Skin epidermis (tissue), 12 donors: ENCODE data around the gene RANBP1.

Experiments
- H3K27ac ChIP-seq, 21 experiments: fragments of 200-600 bp; sonication (generic) in 11 of 21; one replicate each; pipeline ENCODE4 v1.5.0; 2020; ENCODE audit warnings: mild to moderate bottlenecking in 3 of 21, inconsistent platforms in 2 of 21, moderate library complexity in 2 of 21
- H3K4me3 ChIP-seq, 7 experiments: fragments of 200-600 bp; sonication (generic) in 2 of 7; one replicate each; pipeline ENCODE4 v1.5.0; 2020; ENCODE audit warnings: inconsistent platforms in 2 of 7, mild to moderate bottlenecking in 2 of 7, moderate library complexity in 1 of 7

The RANBP1 gene

DNA sequence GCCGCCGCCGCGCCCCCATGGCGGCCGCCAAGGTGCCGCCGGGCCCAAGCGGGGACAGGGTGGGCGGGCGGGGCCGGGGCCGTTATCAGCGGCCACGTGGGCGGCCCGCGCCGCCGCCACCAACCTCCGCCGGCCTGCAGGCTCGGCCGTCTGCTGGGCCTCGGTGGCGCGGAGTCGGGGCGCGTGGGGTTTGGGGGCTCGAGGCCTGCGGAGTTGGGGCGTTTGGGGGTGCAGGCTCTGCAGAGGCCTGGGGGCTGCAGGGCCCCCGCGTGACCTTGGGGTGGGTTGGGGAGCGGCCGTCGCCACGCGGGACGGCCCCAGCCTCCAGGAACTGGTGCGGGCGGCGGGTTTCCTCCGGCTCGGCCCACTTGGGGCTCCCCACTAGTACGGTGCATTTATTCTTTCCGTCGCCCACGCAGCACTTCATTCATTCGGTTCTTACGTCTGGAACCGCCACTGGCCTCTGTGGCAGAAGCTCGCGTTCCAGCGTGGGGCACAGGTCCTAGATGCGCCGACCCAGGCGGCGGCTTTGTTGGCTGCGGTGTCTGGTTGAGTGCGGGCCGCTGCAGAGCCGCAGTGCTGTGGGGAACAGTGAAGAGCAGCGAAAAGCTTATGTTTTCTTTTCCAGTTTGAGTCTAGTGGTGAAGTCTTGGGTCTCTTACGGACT is 1.9 kb downstream of the RANBP1 start:
- Histone ChIP-seq H3K4me3 (peak overlapping the region; percentile 71 to 96 (median 91)), H3K27ac (peak overlapping the region; percentile 36 to 97 (median 91))

DNA sequence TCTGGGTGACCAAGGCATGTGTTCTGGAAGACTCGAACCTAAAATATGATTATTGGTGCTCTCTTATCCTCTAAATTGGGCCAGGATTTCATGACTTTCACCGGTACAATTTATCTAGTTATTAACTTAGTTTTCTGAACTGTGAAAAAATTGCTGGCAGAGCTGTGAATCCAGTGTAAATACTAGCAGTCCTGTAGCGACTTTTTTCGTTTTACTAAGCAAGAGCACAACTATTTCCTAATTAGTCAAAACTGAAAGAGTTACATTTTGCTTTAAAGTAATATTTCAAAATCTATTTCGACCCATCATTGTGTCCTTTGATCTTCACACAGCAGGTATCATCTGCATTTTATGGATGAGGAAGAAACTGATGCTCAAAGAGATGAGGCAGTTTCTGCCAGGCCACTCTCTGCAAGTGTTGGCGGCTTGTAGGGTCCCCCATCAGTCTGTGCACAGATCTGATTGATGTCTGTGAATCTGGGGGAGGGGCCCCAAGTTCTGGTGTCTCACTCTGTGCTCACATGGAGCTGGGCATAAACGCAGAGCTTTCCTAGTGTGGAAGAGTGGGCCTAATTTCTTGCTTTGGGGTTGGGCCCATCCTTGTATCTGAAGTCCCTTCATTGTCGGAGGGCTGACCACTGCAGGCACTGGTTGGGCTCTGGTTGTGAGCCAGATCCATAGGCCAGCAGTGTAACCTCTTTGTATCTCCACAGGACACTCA is 2.6 kb downstream of the RANBP1 start:
- Histone ChIP-seq H3K27ac (peak overlapping the region in 18 of 21 experiments; percentile 60 to 97 (median 90)), H3K4me3 (peak overlapping the region; percentile 71 to 96 (median 91))

DNA sequence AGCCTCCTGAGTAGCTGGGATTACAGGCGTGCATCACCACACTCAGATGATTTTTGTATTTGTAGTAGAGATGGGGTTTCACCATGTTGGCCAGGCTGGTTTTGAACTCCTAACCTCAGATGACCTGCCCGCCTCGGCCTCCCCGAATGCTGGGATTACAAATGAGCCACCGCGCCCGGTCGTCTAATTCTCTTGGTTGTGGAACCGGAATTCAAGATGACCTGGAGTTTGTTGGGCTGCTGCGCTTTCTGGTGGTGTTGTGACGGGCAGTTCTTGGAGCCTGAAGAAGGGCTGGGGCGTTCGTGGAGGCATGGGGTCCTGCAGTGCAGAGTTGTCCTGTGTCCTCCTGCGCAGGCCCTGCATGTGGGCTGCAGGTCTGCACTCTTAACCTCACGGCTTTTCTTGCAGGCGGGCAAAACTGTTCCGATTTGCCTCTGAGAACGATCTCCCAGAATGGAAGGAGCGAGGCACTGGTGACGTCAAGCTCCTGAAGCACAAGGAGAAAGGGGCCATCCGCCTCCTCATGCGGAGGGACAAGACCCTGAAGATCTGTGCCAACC is 6.0 kb downstream of the RANBP1 start:
- H3K27ac ChIP-seq, result no peak overlapping the region

DNA sequence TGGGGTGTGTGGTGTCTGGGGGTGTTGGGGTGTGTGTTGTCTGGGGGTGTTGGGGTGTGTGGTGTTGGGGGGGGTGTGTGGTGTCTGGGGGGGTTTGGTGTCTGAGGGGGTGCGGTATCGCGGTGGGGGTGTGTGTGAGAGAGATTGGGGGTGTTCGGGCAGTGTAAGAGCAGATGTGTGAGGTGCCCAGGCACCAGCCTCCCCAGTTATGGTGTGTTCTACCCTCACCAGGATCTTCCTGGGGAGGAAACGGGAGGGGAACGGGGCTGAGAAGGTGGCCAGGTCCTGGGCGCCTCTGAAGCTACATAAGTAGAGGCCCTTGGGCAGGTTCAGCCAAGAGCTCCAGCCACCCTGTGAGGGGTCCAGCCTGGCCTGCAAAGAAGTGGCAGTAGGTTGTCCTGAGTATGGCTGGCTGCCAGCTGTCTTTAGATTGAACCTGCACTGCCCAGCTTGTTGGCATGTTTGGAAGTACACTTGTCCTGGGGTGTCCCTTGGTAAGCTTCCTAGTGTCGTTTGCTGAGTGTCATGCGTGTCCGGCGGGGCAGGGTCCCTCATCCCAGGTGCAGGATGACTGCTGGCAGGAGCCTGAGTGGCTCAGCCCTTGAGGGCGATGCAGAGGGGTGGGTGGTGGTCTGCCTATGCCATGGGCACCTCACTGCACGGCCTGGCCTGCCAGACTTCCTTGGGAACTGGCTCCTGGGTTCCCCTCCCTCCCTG is 7.6 kb downstream of the RANBP1 start:
- H3K27ac ChIP-seq, result no peak overlapping the region
- H3K4me3 ChIP-seq, result no peak overlapping the region

More for the DNA sequence above, 6.0 kb downstream of the RANBP1 start:
- no peak overlapping the region for H3K4me3 ChIP-seq

DNA sequence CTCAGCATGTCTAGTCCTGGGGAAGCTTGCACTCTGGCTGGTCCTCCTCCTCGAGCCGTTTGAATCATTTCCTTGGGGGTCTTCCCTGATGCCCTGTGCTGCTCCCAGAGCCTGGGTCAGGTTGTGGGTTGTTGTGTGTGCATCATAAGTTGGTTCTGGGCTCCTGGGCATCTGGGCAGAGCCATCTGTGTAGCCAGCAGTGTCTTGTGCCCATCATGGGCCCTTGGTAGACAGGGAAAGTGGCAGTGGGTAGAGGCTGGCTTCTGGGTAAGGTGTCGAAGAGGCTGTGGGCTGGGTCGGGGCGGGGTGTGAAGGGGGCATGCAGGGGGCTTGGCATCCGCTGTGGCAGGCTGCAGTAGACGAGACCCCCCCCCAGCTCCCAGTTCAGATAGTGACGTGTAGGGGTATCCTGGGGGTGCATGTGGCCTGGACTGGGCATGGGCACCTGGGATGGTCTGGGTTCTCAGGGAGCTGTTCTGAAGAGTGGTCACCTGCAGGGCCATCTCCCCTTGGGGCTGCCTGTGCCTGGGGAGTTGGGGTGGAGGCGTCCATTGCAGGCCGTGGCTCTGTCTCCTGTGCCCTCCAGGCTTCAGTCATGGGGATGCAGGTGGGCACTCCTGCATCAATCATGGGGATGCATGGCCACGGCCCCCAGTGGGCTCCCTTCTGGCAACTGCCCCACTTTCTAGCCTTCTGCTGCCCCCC is 8.3 kb downstream of the RANBP1 start:
- Histone ChIP-seq H3K4me3 (no peak overlapping the region), H3K27ac (no peak overlapping the region)

DNA sequence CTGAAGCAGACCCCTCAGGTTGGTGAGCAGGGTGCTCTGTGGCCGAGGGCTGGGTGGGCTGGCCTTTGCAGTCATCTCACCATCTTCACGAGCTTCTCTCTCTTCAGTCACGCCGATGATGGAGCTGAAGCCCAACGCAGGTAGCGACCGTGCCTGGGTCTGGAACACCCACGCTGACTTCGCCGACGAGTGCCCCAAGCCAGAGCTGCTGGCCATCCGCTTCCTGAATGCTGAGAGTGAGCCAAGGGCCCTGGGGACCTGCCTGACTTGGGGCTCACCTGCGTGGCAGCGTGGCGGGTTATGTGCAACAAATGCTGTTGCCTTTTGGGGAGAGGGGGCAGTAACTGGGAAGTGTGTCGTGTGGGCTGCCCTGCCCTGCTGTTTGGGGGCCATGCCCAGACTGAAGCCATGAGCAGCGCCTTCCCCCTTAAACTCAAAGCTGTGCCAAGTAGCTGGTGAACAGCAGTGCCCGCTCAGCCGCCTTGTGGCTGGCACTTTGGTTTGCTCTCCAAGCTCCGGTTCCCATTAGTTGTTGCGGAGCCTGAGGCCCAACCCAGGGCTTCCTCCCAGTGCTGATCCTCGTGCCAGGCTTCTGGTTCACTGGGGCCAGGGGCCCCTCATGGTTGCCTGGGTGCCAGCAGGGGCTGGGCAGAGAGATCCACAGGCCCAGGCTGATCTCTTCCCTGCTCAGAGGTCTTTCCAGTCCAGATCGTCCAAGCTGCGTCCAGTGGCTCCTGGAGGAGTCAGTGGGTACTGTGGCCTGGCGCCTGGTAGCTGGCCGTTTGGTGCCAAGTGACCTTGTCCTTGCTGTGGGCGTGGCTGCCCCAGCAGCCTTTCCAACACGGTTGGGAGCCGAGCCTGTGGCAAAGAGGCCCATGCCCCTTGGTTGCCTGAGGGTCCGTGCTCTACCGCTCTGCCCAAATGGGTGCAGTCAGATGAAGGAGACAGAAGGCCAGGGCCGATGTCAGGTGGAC is 9.6 kb downstream of the RANBP1 start:
- Histone ChIP-seq H3K27ac (no peak overlapping the region), H3K4me3 (no peak overlapping the region)

DNA sequence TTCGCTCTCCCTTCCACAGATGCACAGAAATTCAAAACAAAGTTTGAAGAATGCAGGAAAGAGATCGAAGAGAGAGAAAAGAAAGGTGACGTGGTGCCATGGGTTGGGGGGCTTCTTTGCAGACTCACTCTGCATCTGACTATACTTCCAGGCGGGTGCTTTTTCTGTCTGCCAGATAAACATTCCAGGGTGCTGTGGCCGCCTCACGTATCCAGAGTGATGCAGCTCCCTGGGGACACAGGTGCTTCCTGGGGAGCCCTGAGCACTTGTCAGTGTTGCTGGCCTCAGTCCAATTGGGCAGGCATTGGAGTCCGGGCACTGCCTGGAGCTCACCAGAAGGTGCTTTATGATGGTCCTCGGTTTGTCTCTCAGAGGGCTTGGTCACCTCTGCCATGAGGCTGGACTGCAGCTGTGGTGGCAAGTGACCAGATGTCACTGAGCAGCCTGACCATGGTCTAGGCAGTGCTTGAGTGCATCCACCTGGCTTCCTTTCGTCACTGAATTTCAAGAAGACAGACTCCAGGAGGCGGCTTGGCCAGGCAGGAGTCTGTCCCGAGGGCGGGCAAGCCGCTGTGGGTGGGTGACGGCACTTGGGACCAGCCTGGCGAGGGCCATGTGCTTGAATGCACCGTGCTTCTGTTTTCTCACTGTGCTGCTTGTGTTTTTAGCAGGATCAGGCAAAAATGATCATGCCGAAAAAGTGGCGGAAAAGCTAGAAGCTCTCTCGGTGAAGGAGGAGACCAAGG is 10.6 kb downstream of the RANBP1 start:
- no peak overlapping the region for H3K27ac ChIP-seq
- H3K4me3 ChIP-seq, result no peak overlapping the region

DNA sequence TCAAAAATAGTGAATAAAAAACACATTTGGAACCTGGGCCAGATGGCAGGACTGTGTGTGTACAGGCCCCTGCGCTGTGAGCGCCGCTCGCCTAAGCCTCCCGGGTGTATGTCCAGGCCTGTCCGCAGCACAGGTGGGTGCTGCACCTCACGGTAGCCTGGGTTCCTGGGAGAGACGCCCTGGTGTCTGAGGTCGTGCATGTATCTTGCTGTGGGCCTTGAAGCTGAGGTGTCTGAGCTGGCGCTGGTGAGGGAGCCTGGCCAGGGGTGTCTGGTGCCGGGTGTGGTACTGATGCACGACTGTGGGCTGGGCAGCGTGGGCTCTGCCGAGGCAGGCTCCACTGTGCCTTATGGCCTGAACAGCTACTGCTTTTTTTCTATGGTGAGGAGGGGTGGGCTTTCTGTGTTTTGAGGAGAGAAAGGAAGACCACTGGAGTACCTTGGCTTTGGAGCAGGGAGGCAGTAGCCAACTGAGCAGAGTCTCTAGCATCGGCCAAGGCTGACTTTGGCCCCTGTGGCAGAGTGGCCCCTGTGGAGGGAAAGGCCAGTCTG is 11.5 kb downstream of the RANBP1 start:
- H3K4me3 ChIP-seq, result no peak overlapping the region
- no peak overlapping the region for H3K27ac ChIP-seq

DNA sequence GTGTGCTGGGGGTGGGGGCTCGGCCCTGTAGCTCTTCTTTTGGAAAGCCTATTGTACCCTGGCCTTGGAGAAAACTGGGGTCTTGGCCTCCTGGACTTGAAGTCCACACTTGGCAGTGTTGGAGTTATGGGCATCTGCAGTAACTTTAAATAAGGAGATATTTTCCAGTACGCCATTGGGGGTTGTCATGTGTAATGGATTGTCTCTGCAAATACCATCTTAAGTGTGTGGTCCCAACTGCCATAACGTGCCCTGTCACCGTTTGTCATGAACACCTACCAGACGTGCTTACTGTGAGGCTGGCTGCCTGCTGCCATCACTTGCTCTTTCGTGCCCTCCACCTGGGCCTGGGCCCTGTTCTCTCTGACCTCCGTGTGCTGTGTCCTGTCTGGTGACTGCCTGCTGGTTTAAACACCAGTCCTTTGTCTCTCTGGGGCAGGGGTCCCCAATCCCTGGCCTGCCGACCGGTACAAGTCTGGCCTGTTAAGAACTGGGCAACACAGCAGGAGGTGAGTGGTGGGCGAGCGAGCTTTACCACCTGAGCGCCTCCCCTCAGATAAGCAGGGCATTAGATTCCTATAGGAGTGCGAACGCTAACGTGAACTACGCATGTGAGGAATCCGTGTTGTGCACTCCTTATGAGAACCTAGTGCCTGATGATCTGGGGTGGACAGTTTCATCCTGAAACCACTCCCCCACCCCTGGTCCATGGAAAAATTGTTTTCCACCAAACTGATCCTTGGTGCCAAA is 12.1 kb downstream of the RANBP1 start:
- H3K4me3 ChIP-seq, result no peak overlapping the region
- H3K27ac ChIP-seq, result no peak overlapping the region

DNA sequence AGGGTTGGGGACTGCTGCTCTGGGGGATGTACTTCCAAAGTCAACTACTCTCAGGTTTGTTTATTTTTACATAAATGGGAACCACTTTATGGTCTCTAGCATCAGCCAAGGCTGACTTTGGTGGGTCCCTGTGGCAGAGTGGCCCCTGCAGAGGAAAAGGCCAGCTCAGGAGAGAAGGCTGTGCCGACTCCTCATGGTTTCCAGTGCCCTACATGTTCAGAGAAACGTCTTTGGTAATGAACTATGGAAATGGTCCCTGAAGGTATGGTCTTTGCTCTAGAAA is 12.7 kb downstream of the RANBP1 start:
- H3K4me3 ChIP-seq, result no peak overlapping the region
- H3K27ac ChIP-seq, result no peak overlapping the region

DNA sequence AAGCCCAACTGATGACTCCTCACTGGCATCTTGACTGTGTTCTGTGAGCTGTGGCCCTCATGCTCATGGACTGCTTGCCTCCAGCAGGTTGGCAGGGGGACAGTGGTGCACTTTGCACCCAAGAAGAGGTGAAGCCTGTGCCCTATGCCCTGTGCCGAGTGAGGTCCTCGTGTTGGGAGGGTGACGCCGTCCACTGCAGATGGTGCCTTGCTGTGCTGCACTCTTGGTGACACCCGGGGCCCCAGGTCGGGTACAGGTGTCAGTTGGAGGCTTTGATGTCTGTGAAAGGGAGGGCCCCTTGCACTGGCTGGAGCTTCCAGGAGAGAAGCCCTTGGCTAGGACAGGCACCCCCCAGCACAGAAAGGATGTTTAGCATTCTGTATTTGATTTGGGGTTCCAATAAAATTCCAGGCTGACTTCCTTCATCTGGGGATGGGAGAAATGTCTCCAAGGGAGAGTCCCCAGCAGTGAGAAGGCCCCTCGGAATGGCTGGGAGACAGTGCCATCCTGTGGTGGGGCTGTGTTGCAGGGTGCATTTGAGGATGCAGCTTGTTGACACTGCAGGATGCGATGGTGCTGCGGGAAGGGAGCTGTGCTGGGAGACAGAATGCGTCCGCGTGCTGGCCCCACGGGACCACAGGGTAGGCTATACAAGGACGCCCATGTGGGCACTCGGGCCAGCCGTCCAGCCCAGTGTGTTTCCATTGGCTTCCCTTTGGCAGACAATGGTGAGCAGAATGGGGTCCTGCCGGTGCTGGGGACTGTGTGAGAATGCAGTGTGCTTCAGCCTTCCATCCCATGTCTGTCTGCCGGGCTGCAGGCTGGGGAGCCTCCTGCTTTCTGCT is 13.2 kb downstream of the RANBP1 start:
- Histone ChIP-seq H3K27ac (no peak overlapping the region), H3K4me3 (no peak overlapping the region)

DNA sequence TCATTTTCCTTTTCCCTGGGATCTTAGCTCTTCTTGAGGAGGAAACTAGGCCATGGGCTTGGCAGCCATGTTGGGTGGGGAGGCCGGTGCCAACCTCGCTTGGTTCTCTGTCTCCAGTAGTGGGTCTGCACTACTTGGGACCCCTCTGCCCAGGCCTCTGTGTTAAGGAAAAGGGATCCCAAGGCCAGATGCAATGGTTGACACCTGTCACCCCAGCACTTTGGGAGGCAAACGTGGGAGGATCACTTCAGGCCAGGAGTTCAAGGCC is 13.8 kb downstream of the RANBP1 start:
- Histone ChIP-seq H3K4me3 (no peak overlapping the region), H3K27ac (peak overlapping the region in 1 of 21 experiments; percentile 19)

DNA sequence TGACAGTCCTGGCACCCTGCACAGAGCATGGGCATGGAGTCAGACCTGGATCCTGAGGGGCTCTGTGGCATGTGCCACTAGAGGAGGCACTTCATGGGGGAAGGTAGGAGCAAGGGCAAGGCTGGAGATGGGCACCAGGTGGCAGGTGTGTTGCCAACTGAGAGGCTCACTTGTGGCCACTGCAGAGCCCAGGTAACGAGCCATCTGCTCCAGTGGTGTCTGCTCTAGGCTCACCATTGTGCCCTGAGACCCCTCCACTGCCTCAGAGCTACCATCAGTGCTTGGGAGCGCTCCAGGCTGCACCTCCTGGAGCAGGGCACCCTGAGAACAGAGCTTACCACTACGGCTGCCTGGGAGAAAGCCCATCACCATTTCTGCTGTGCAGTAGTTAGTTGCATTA is 14.4 kb downstream of the RANBP1 start:
- peak overlapping the region in 1 of 7 experiments; percentile 90 for H3K4me3 ChIP-seq
- H3K27ac ChIP-seq, result peak overlapping the region in 8 of 21 experiments; percentile 54 to 95 (median 90)

DNA sequence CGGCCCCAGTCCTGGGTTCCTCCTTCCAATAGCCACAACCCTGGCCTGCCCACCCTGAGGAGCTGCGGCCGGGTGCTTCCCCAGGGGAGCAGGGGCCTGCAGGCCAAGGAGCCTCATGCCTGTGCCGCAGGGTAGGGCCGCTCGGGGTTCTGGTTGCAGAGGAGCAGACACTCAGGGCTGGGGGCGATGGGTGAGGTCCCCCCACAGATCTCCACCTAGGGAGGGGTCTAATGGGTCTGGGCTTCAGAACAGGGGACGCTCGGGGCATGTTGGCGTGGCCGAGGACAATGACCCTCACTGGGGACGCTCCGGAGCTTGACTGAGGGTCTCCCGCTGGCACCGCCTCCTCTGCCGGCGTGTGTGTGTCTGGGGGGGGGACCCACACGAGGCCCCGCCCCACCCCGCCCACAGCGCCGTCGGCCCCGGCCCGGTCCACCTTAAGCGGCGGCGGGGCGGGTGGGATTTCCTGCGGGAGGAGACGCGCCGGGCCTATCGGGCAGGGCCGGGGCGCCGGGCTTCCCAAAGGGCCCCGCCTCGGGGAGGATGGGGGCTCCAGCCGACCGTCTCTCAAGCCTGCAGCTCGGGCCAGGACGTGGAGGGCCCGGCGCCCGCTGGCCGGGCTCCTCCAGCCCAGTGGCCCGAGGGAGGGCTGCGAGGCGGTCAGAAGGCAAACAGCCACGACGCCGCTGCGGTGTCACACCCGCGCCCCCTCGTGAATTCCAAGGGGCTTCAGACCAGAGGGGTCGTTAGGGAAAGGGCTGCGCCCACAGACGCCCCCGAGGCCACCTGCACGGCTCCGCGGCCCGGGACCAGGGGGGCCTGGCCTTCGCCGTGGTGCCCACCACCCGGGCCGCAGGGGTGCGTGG is 15.1 kb downstream of the RANBP1 start:
- Histone ChIP-seq H3K4me3 (peak overlapping the region; percentile 71 to 99 (median 90)), H3K27ac (peak overlapping the region; percentile 67 to 97 (median 88))

DNA sequence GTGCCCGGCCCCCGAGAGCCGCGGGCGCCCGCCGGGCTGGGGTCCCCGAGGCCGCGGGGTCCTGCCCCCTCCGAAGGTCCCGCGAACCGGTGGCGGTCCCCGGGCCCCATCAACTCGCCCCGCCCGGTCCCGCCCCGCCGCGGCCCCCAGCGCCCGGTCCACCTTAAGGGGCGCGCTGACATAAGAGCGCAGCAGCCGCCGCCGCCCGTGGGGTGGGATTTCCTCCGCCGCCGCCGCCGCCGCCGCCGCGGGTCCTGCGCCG is 15.6 kb downstream of the RANBP1 start, which contains the start of gene ZDHHC8:
ZDHHC8 (plus strand) TSS at position 208 of the 262 bp plus-strand sequence. CDS start 144 bp downstream, outside the sequence.
- Histone ChIP-seq H3K27ac (peak within 1 kb of the TSS; percentile 67 to 97 (median 88)), H3K4me3 (peak within 1 kb of the TSS; percentile 71 to 99 (median 90))
